B cell (primary cell): ENCODE results near the gene ST8SIA2.

ENCODE experiments used
- EZH2 ChIP-seq: IDR thresholded peaks from 2 replicates; pipeline ENCODE4 v1.6.1; 2012; ENCODE audit warnings: borderline replicate concordance, low read depth, mild to moderate bottlenecking, moderate library complexity, low read length; ENCODE audit not compliant: insufficient read depth, poor library complexity, severe bottlenecking
- TF ChIP-seq, protein P1 (sequence below): fragments of 200-600 bp; IDR thresholded peaks from one replicate; pipeline ENCODE4 v1.8.0; 2022; ENCODE audit warnings: antibody characterized with exemption, mild to moderate bottlenecking

DNA sequence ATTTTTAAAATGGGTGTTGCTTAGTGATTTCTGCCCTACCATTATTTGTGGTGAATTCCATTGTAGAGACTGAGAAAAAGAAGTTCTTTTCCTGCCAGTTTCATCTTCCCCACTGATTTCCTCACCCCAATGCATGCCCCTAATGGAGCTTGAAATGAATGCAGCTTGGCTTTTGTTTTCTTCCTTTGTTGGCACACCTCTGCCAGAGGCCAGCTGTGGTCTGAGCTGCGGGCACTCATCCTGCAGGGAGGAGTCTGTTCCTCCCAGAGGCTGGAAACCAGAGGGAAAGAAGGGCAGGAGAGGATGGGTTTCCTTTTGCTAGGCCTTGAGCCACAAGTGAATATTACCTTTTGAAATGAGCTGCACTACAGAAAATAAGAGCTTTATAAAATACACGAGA is 9.3 kb upstream of the ST8SIA2 start:
- TF ChIP-seq, protein P1, sequence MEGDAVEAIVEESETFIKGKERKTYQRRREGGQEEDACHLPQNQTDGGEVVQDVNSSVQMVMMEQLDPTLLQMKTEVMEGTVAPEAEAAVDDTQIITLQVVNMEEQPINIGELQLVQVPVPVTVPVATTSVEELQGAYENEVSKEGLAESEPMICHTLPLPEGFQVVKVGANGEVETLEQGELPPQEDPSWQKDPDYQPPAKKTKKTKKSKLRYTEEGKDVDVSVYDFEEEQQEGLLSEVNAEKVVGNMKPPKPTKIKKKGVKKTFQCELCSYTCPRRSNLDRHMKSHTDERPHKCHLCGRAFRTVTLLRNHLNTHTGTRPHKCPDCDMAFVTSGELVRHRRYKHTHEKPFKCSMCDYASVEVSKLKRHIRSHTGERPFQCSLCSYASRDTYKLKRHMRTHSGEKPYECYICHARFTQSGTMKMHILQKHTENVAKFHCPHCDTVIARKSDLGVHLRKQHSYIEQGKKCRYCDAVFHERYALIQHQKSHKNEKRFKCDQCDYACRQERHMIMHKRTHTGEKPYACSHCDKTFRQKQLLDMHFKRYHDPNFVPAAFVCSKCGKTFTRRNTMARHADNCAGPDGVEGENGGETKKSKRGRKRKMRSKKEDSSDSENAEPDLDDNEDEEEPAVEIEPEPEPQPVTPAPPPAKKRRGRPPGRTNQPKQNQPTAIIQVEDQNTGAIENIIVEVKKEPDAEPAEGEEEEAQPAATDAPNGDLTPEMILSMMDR: no peak
- TF ChIP-seq EZH2: no peak
